GM19397 (cell line): ENCODE results near the gene MXI1.
"Not testable (repeated sequence)": the region's sequence is repeated elsewhere in the genome, so short reads cannot be mapped to it uniquely, and the experiment has no call there.

Source experiments
- ATAC-seq: cut with Tn5 transposase; IDR thresholded peaks from one replicate; pipeline ENCODE4 v1.9.1; 2021; ENCODE audit warnings: mild to moderate bottlenecking, moderate library complexity; ENCODE audit not compliant: unreplicated experiment

Gene MXI1

GRCh38 chr10:110310741-110311140, 103.3 kb downstream of the MXI1 start:
- no peak for ATAC-seq

DNA sequence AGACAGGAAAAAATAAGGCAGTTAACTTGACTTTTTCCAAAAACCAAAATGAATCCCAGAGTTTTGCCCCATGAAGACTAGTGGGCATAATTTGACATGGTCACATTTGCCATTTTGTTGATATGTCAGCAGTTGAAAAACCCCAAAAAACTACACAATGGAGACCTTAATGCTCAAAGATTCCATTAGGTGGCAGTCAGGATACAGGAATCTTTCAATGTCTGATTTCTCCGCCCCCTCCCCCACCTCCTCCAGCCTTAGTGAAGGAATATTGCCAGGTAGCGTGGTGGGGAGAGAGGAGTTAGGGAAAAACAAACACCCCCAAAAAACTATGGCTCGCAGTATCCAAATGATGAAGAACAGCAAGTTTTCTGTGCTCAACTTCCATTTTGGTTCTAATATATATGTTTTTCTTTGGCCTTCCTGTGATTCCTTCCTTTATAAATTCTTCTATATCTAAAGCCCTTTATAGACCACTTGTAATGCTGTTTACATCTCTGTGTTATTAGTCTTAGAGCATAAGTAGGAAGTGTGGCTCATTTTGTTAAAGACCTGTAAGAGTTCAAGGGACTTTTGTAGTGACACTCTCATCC, 104.0 kb downstream of the MXI1 start:
- no peak for ATAC-seq

- ATAC-seq, result no peak
Observed at GRCh38 chr10:110312206-110312605, 104.8 kb downstream of the MXI1 start.

- no peak for ATAC-seq
Observed at GRCh38 chr10:110313674-110314073, 106.3 kb downstream of the MXI1 start.

DNA sequence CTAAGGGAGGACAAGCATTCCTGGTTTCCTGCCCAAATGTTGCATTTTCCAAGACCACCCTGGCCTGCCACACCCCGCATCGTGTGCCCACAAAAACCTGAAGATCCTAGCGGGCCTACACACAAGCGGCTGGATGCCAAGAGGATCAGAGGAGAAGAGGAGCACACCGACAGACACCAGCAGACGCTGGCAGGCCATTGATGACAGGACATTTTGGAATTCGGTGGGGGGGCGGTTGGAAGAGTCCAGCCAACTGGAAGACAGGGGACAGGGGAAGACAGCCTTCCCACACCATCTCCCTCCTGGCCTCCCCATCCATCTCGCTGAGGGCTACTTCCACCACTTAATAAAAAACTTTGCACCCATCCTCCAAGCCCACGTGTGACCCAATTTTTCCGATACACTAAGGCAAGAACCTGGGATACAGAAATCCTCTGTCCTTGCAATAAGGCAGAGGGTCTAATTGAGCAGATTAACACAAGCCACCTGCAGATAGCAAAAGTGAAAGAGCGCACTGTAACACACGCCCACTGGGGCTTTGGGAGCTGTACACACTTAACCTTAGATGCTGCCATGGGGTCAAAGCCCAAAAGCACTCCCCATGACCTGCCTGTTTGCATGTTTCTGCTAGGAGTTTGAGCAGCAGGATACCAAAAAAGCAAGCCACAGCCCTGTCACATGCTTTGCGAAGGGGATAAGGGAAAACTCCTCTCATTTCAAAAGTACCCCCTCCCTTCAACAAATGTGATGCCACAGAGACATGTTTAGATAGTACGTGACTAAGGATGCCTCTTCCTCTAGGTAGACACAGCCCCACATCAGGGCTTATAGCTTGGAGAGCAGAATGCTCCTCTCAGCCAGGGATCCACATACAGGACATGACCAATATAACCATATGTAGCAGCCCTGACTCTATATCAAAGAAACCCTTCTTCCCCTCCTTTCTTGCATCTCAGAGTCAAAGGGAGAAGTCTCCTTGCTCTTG, 110.8 kb downstream of the MXI1 start:
- ATAC-seq, result no peak

DNA sequence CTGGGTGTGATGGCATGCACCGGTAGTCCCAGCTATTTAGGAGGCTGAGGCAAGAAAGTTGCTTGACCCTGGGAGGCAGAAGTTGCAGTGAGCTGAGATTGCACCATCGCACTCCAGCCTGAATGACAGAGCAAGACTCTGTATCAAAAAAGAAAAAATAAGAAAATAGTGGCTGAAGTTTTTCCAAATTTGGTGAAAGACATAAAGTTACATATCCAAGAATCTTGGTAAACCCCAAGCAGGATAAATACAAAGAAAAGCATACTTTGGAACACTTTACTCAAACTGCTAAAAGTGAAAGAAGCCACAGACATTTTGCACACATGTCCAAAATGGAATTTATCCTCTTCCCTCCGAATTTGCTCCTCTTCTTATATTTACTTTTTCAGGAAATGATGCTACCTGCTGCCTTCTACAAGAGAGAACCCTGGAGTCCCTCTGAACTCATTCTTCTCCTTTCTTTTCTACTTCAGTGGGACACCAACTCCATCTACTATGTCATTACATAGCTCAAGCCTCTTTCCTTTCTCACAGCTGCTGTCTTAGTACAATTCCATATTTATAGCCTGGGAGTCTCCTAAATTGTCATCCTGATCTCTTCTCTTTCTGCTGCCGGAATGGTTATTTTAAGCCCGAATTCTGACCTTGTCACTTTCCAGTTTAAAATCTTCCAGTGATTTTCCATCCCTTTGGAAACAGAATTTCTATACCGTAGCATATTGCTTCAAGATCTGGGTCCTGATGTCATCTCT, 114.6 kb downstream of the MXI1 start:
- no peak for ATAC-seq

- ATAC-seq, result no peak
Observed at GRCh38 chr10:110323503-110323902, 116.1 kb downstream of the MXI1 start.

- peak; percentile 45 for ATAC-seq
Observed at GRCh38 chr10:110324201-110324804, 116.9 kb downstream of the MXI1 start.

DNA sequence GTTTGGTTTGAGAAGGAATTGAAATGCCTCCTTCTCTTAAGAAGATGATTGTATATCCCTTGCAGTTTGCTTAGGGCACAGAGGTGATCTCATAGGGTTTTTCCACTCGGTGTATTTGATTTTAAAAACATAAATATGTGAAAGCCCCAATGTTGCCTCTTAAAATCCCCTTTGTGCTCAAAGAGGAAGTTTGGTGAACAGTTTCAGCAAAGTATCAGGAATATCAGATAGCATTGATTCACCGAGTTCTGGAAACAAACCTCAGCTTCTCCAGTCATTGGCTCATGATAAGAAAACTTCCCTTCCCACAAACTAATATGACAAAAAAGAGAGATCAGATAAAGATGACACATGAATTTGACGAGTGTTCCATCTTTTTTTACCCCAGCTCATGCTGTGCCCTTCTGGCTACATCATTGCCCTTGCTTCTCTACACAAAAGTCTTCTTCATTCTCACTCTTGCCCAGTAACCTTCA, 117.4 kb downstream of the MXI1 start:
- ATAC-seq, result peak; percentile 48

- no peak for ATAC-seq
Observed at GRCh38 chr10:110326351-110327032, 119.1 kb downstream of the MXI1 start.

DNA sequence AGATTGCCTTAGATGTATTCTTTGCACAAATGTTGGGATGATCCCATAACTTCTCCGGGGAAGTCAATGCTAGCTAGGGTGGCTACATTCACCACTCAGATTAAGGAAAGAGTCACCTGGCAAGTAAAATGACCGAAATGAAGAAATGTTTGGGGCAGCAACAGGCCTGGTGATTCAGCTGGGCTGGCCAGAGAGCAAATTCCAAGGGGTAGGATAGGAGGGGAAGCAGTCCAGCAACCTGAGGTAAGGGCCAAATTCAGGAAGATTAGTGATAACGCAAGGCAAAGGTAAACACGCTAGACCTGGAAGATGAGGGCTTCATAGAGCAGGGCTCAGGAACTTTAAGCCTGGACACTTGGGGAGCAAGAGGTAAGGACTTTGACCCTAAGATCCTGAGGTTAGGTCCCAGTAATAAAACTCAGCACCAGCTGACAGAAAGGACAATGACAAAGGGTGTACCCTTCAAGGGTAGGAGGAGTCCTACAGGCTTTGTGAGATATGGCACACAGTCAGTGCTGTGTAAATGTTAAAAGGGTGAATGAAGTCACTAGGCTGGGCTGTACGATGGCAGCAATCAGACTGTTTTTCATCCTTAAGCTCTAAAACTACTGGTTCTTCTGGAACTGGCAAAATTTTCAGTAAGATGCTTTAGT, 120.0 kb downstream of the MXI1 start:
- no peak for ATAC-seq

DNA sequence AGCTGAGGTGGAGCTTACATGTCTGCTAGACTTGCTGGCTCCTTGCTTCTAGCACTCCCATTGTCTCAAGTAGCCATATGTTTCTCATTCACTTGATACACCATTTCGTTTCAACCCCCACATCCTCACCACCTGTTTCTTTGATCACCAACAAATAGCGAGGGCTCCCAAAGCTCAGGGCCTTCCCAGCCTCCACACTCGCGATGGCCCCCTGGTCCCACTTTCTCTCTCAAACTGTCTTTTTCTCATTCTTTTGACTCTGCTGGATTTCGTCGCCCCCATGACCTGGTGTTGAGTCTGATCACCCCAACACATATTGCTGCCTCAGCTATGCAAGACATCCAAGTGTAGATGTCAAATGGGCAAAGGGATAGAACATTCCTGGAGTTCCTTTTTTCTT, 123.3 kb downstream of the MXI1 start:
- no peak for ATAC-seq

GRCh38 chr10:110331226-110331795, 123.9 kb downstream of the MXI1 start:
- ATAC-seq, result not testable (repeated sequence)

DNA sequence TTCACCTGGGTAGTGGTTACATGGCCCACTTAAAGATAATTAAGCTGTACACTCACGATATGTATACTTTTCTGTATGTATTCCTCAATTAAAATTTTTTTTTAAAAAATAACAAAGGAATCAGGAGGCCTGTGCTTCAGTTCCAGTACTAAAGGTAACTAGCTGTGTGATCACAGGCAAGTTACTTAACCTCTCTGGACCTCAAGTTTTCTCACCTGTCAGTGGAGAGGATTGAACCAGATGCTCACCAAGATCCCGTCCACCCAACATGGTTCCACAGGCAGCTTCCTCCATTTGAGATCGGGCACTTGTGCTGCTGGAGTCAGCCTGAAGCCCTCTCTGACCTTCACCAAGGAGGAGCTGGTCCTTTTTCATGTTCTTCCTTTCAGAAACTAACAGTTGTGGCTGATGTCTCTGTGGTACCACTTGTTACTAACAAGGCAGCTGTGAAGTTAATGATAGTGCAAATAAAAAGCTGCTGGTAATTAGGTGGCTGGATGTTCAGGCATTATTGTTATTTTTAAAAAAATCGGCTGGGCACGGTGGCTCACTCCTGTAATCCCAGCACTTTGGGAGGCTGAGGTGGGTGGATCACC, 126.8 kb downstream of the MXI1 start:
- no peak for ATAC-seq

DNA sequence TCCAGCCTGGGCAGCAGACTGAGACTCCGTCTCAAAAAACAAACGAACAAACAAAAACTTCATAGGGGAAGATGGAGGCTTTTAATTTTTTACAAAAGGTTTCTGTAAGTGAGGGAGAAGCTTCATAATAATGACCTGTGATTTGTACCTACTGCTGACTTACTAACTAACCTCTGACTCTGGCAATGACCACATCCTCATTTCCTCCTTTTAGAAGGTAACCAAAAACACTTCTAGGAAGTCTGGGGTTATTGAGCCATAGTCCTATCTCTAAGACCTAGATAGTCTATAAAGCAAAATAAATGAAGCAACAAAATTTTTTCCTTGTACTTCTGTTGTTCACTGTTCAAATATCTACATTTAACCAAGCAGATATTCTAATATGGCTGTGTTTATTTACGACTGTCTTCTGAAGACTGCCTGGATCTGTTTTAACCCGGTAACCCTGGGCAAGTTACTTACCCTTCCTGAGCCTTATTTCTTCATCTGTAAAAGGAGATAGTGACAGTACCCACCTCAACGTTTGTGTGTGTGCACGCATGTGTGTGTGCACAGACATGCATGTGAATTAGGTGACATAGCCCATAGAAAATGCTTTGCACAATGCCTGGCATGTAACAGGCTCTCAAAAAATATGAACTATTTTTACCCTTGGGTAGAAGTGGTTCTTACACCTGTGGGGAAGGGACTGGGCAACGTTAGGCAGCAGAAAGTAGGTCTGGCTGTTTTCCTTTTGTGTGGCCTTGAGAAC, 128.1 kb downstream of the MXI1 start:
- ATAC-seq, result no peak

- ATAC-seq, result no peak
Observed at GRCh38 chr10:110336111-110336721, 128.8 kb downstream of the MXI1 start.
